ENCODE results near the gene RPH3AL.
"Not testable (repeated sequence)": the region's sequence is repeated elsewhere in the genome, so short reads cannot be mapped to it uniquely, and the experiment has no call there.

DNA sequence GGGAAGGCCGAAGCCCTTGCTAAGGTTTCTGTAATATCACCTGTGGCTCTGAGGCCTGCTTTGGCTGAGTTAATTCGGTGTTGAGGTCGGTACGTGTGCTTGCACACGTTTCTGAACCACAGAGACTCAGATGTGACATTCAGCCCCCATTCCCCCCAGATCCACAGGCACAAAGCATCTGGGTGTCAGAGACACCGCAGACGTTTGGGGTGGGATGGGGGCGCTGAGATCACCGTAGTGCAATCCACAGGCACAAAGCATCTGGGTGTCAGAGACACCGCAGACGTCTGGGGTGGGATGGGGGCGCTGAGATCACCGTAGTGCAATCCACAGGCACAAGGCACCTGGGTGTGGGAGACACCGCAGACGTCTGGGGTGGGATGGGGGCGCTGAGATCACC is 151.3 kb downstream of the RPH3AL start:
- TF ChIP-seq POLR2A (IDR thresholded peaks at IDR 0.05), result not testable (repeated sequence)
- TF ChIP-seq, protein P1, sequence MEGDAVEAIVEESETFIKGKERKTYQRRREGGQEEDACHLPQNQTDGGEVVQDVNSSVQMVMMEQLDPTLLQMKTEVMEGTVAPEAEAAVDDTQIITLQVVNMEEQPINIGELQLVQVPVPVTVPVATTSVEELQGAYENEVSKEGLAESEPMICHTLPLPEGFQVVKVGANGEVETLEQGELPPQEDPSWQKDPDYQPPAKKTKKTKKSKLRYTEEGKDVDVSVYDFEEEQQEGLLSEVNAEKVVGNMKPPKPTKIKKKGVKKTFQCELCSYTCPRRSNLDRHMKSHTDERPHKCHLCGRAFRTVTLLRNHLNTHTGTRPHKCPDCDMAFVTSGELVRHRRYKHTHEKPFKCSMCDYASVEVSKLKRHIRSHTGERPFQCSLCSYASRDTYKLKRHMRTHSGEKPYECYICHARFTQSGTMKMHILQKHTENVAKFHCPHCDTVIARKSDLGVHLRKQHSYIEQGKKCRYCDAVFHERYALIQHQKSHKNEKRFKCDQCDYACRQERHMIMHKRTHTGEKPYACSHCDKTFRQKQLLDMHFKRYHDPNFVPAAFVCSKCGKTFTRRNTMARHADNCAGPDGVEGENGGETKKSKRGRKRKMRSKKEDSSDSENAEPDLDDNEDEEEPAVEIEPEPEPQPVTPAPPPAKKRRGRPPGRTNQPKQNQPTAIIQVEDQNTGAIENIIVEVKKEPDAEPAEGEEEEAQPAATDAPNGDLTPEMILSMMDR (IDR thresholded peaks at IDR 0.05), result not testable (repeated sequence)

Data from tibial nerve (tissue), 3 donors.